Large intestine (tissue), 3 donors: ENCODE data around the gene BABAM2. TPM values are rescaled to one million over a fixed set of nuclear protein-coding genes. Genes with fewer than 3 reads are reported as not detected.
"Not testable (repeated sequence)": the region's sequence is repeated elsewhere in the genome, so short reads cannot be mapped to it uniquely, and the experiment has no call there.

Experiments used
- DNase-seq, 2 donors: peaks; one replicate each; pipeline versions ENCODE4 v3.0.0 to v3.0.0-alpha.2; 2013
- H3K27ac ChIP-seq: one replicate; pipeline ENCODE4 v1.5.1; 2013; ENCODE audit warnings: low read length
- H3K27me3 ChIP-seq: 2 replicates; pipeline ENCODE4 v1.6.1; 2013; ENCODE audit warnings: low read length; ENCODE audit not compliant: control insufficient read depth, insufficient read depth
- H3K36me3 ChIP-seq: 2 replicates; pipeline ENCODE4 v1.6.1; 2013; ENCODE audit warnings: low read length; ENCODE audit not compliant: control insufficient read depth, insufficient read depth
- H3K4me1 ChIP-seq: one replicate; pipeline ENCODE4 v1.6.1; 2013; ENCODE audit warnings: low read length; ENCODE audit not compliant: control insufficient read depth, insufficient read depth
- H3K4me3 ChIP-seq: one replicate; pipeline ENCODE4 v1.5.1; 2013; ENCODE audit warnings: low read length
- H3K9me3 ChIP-seq: one replicate; pipeline ENCODE4 v1.6.1; 2013; ENCODE audit warnings: mild to moderate bottlenecking, low read depth, low read length, moderate library complexity; ENCODE audit not compliant: control insufficient read depth
- WGBS: methylation state at CpG from one replicate; pipeline ENCODE4 v1.1.5; 2013; ENCODE audit warnings: low lambda C conversion rate; ENCODE audit not compliant: insufficient coverage; 5-methylcytosine and 5-hydroxymethylcytosine counted together
- polyA plus RNA-seq: library from polyadenylated mRNA; unstranded; fragments of 120-200 nt; gene quantifications from one replicate; pipeline ENCODE4 v1.2.1, GENCODE V29; 2013

Gene BABAM2
- polyA plus RNA-seq, 1 donor, result 32.0 TPM

DNA sequence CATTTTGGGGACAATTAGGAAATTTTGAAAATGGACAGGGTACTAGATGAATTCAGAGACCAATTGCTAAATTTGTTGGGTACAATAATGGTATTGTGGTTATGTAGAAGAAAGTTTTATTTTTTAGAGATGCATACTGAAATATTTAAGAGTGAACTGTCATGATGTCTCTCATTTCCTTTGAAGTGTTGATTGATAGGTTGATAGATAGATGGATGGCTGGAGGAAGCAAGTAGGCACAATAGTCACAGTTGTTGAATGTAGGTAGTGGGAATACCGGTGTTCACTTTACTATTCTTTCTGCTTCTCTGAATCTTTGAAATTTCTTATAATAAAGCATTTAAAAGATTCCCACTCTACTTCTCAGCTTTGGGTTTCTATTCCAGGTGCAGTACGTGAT lies 350.4 kb downstream of the BABAM2 start:
- Histone ChIP-seq H3K27ac (no peak overlapping the region), H3K9me3 (no peaks in the 10 kb centered on the region), H3K27me3 (no peaks in the 10 kb centered on the region), H3K36me3 (peaks cover 8% of the 10 kb centered on the region), H3K4me3 (no peak overlapping the region), H3K4me1 (no peaks in the 10 kb centered on the region)
- no peak for DNase-seq
- no CpG with 5 or more reads among the region's 2 CpGs for WGBS

DNA sequence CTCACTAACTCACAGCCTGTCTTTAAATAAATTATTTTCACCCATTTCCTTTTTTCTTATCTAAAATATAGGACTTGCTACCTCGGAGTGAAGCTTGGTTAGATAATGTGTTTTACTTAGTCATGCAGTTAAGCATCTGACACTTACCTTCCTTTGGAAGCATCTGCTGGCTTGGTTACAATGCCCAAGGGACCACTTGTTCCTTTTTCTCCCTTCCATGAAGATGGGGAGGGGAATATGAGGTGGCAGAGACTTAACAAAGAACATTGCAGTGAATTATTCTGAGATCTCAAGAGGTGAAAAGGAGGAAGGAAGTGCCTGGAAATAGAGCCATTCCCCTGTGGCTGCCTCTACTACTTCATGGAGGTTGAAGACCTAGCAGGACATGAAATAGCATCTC lies 356.8 kb downstream of the BABAM2 start:
- WGBS, result no CpG with 5 or more reads among the region's 1 CpG
- peaks cover 2% of the 10 kb centered on the region for H3K36me3 ChIP-seq
- no peak overlapping the region for H3K27ac ChIP-seq
- DNase-seq, result no peak
- no peak overlapping the region for H3K4me3 ChIP-seq
- H3K4me1 ChIP-seq, result peaks cover 11% of the 10 kb centered on the region
- no peaks in the 10 kb centered on the region for H3K9me3 ChIP-seq
- H3K27me3 ChIP-seq, result no peaks in the 10 kb centered on the region

DNA sequence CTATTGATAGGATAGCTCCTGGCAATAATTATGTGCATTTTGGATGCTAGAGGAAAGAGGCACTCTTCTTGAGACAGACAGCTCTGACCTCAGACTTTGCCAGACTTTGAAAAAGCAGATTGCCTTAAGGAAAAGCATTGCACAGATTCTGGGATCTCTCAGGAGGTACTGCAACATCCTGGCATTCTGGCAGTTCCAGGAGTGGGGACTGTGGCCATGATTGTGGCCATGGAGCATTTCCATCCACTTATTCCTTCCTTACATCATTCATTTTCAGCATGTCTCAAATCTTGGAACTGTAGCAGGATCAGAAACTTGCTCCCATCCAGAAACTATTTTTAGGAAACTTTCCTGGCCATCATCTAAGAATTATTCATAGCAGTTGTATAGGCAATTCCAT lies 357.2 kb downstream of the BABAM2 start:
- H3K36me3 ChIP-seq, result peaks cover 2% of the 10 kb centered on the region
- no peak overlapping the region for H3K27ac ChIP-seq
- H3K4me3 ChIP-seq, result no peak overlapping the region
- H3K27me3 ChIP-seq, result no peaks in the 10 kb centered on the region
- no peaks in the 10 kb centered on the region for H3K9me3 ChIP-seq
- no peak for DNase-seq
- H3K4me1 ChIP-seq, result peaks cover 15% of the 10 kb centered on the region

DNA sequence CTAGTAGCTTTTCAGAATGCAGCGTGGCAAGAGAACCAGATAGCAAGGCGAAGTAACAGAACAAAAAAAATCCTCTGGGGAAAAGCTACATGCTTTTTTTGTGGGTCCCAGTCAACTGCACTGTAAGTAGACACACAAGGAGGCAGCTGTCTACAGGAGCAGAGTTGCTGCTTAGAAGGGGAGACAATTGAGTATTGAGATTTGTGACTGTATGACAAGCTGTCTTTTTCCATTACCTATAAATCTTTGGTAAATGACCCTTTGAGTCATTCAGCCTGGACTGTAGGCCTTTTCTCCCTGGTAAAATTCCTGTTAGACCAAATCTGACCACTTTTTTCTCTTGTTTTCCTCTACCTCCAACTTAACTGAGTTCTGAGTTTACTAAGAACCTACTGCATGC lies 358.0 kb downstream of the BABAM2 start:
- peaks cover 2% of the 10 kb centered on the region for H3K36me3 ChIP-seq
- no peak overlapping the region for H3K4me3 ChIP-seq
- DNase-seq, result no peak
- WGBS, result no CpG with 5 or more reads among the region's 2 CpGs
- no peaks in the 10 kb centered on the region for H3K27me3 ChIP-seq
- H3K4me1 ChIP-seq, result peaks cover 19% of the 10 kb centered on the region
- H3K27ac ChIP-seq, result no peak overlapping the region
- H3K9me3 ChIP-seq, result no peaks in the 10 kb centered on the region

DNA sequence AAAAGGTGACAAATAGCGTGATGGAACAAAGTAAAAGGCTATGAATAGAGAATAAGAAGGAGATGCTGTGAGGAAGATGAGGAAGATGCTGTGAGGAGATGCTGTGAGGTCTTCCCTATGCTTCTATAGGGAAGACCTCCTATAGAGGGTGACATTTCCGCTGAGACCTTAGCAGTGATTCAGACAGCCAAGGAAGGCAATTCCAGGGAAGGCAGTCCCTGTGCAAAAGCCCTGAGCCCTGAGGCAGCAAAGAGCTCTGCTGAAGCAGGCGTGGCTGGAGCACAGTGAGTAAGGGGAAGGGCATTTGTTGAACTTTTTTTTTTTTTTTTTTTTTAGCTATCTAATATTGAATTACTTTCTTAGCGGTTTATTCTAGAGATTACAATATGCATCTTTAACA lies 359.5 kb downstream of the BABAM2 start:
- WGBS, result 100% methylated on average over 1 of the region's 4 CpGs
- H3K36me3 ChIP-seq, result peaks cover 2% of the 10 kb centered on the region
- no peak overlapping the region for H3K4me3 ChIP-seq
- no peak overlapping the region for H3K27ac ChIP-seq
- H3K27me3 ChIP-seq, result no peaks in the 10 kb centered on the region
- DNase-seq, result no peak
- peaks cover 19% of the 10 kb centered on the region for H3K4me1 ChIP-seq
- no peaks in the 10 kb centered on the region for H3K9me3 ChIP-seq

DNA sequence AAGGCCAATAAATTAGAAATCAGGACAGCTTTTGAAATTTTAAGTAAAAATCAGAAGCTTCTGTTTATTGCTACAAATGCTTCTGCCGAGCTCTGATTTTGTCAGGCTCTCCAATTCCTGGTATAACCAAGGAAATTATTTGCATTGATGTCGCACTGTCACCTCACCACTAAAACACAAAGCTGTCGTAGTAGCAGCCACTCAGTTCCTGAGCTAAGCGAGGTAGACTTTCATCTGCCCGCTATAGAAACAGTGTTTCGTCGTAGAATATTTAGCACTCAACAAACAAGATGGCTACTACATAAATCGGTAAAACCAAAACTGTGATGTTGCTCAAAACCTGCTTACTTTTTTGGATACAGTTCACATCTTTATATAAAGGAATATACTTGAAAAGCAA lies 360.8 kb downstream of the BABAM2 start:
- H3K4me3 ChIP-seq, result no peak overlapping the region
- peak overlapping the region; percentile 66 for H3K27ac ChIP-seq
- no peaks in the 10 kb centered on the region for H3K27me3 ChIP-seq
- no peaks in the 10 kb centered on the region for H3K9me3 ChIP-seq
- peak in 1 of 2 donors; percentile 17 for DNase-seq
- H3K4me1 ChIP-seq, result peaks cover 19% of the 10 kb centered on the region
- WGBS, result 100% methylated on average over 1 of the region's 8 CpGs
- no peaks in the 10 kb centered on the region for H3K36me3 ChIP-seq

DNA sequence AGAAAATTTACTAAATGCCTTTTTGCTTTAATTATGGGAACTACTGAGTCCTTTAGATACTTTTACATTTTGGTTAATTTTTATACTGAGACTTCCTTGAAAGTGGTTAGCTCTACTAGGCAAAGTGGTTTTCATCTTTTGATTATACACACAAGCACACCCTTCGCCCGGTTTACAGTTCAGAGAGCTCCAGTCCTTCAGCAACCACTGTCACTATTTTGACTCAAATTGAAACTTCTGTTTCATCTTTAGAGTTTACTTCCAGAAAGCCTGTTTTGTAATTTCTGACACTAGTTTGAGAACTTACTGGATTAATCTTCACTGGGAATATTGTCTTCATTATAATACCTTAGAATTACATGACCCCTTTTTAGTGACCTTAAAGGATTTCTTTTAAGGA lies 361.8 kb downstream of the BABAM2 start:
- peak in 1 of 2 donors; percentile 26 for DNase-seq
- Histone ChIP-seq H3K36me3 (no peaks in the 10 kb centered on the region), H3K4me3 (no peak overlapping the region), H3K9me3 (no peaks in the 10 kb centered on the region), H3K4me1 (peaks cover 19% of the 10 kb centered on the region), H3K27me3 (no peaks in the 10 kb centered on the region), H3K27ac (peak overlapping the region; percentile 58)
- 45% methylated on average over 2 of the region's 2 CpGs for WGBS

DNA sequence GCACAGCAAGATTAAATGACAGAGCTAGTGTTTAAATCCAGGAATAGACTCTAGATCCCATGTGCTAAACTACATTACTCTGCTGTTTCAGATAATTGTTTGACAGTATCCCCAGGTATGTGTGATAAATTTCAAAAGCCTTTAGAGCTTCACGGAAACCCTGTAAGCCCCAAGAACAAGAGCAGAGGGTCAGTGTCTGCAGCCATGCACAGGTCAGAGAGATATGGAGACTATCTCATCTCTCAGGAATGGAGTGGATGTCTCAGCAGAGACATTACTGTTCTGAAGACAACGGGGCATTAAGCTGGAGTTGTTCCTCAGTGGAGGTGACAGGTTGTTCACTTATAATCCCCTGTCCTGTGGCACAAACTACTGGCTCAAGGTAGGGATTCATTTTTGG lies 363.0 kb downstream of the BABAM2 start:
- H3K36me3 ChIP-seq, result no peaks in the 10 kb centered on the region
- no peaks in the 10 kb centered on the region for H3K27me3 ChIP-seq
- WGBS, result no CpG with 5 or more reads among the region's 2 CpGs
- peaks cover 19% of the 10 kb centered on the region for H3K4me1 ChIP-seq
- no peaks in the 10 kb centered on the region for H3K9me3 ChIP-seq
- peak overlapping the region; percentile 8 for H3K27ac ChIP-seq
- DNase-seq, result peak in 1 of 2 donors; percentile 14
- H3K4me3 ChIP-seq, result no peak overlapping the region

DNA sequence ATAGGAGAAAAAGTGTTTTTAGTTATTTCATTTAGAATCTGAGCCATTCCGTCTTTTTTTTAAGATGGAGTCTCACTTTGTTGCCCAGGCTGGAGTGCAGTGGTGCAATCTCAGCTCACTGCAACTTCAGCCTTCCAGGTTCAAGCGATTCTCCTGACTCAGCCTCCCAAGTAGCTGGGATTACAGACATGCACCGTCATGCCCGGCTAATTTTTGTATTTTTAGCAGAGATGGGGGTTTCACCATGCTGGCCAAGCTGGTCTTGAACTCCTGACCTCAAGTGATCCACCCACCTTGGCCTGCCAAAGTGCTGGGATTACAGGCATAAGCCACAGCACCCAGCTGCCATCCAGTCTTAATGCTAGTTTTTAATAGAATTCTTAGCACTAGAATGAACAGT lies 364.7 kb downstream of the BABAM2 start:
- H3K27ac ChIP-seq, H3K9me3 ChIP-seq, H3K36me3 ChIP-seq, H3K27me3 ChIP-seq, H3K4me3 ChIP-seq, DNase-seq: not testable (repeated sequence)
- WGBS, result no CpG with 5 or more reads among the region's 4 CpGs
- H3K4me1 ChIP-seq, result peaks cover 19% of the 10 kb centered on the region

DNA sequence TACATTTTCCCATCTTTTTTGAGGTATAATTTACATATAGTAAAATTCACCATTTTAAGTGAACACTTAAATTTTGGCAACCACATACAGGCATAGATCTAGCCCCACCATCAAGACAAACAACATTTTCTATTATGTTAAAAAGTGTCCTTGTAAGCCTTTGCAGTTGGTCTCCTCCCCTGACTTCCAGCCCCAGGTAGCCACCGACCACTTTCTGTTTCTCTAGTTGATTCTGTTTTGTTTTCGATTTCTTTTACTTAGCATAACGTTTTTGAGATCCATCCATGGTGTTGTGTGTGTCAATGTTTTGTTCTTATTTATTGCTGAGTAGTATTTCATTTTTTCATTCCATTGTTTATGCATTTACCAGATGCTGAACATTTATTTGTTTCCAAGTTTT lies 366.7 kb downstream of the BABAM2 start:
- Histone ChIP-seq H3K27me3 (no peaks in the 10 kb centered on the region), H3K4me3 (no peak overlapping the region), H3K4me1 (peaks cover 9% of the 10 kb centered on the region), H3K9me3 (peaks cover 3% of the 10 kb centered on the region), H3K36me3 (no peaks in the 10 kb centered on the region), H3K27ac (no peak overlapping the region)
- 100% methylated on average over 1 of the region's 3 CpGs for WGBS
- no peak for DNase-seq

DNA sequence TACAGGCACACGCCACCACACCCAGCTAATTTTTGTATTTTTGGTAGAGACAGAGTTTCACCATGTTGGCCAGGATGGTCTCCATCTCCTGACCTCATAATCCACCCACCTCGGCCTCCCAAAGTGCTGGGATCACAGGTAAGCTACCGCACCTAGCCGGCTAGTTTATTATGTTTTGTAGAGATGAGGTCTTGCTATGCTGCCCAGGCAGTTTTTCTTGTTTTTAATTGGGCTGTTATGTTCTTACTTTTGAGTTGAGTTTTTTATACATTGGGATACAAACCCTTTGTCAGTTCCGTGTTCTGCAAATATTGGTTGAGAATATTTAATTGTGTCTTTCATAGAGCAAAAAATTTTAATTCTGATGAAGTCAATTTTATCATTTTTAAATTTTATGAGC lies 368.7 kb downstream of the BABAM2 start:
- DNase-seq, H3K4me3 ChIP-seq, H3K27me3 ChIP-seq, H3K9me3 ChIP-seq, H3K36me3 ChIP-seq, H3K27ac ChIP-seq, H3K4me1 ChIP-seq: not testable (repeated sequence)
- WGBS, result 80% methylated on average over 1 of the region's 5 CpGs
